Measurements from ENCODE around the gene MFSD1.

MFSD1 gene

GRCh38 chr3:158810823-158811724 is 9.2 kb downstream of the MFSD1 start:
- DNase-seq (ENCODE audit: low read depth in 2 of 2) = no peak

- no peak for DNase-seq (ENCODE audit: low read depth in 2 of 2)
These were observed 17.4 kb downstream of the MFSD1 start for GRCh38 chr3:158819282-158819681.

GRCh38 chr3:158820521-158820920 is 18.7 kb downstream of the MFSD1 start:
- DNase-seq (ENCODE audit: low read depth in 2 of 2) = no peak

- no peak for DNase-seq (ENCODE audit: low read depth in 2 of 2)
These were observed 20.0 kb downstream of the MFSD1 start for GRCh38 chr3:158821847-158822246.

GRCh38 chr3:158823426-158823825 is 21.6 kb downstream of the MFSD1 start:
- no peak for DNase-seq (ENCODE audit: low read depth in 2 of 2)

GRCh38 chr3:158827773-158828172 is 25.9 kb downstream of the MFSD1 start:
- DNase-seq (ENCODE audit: low read depth in 2 of 2) = no peak

- no peak for DNase-seq (ENCODE audit: low read depth in 2 of 2)
These were observed 28.5 kb downstream of the MFSD1 start for GRCh38 chr3:158830391-158830790.

- DNase-seq (ENCODE audit: low read depth in 2 of 2) = no peak
These were observed 30.0 kb downstream of the MFSD1 start for GRCh38 chr3:158831861-158832260.

- DNase-seq (ENCODE audit: low read depth in 2 of 2) = no peak
These were observed 33.8 kb downstream of the MFSD1 start for GRCh38 chr3:158835631-158836030.

- no peak for DNase-seq (ENCODE audit: low read depth in 2 of 2)
These were observed 34.5 kb downstream of the MFSD1 start for GRCh38 chr3:158836312-158836711.

- no peak for DNase-seq (ENCODE audit: low read depth in 2 of 2)
These were observed 35.4 kb downstream of the MFSD1 start for GRCh38 chr3:158837240-158837639.

GRCh38 chr3:158839966-158840365 is 38.1 kb downstream of the MFSD1 start:
- no peak for DNase-seq (ENCODE audit: low read depth in 2 of 2)

- DNase-seq (ENCODE audit: low read depth in 2 of 2) = no peak
These were observed 39.5 kb downstream of the MFSD1 start for GRCh38 chr3:158841387-158841786.

- DNase-seq (ENCODE audit: low read depth in 2 of 2) = no peak
These were observed 41.1 kb downstream of the MFSD1 start for GRCh38 chr3:158842976-158843375.

GRCh38 chr3:158845765-158846350 is 44.0 kb downstream of the MFSD1 start:
- no peak for DNase-seq (ENCODE audit: low read depth in 2 of 2)

- no peak for DNase-seq (ENCODE audit: low read depth in 2 of 2)
These were observed 45.1 kb downstream of the MFSD1 start for GRCh38 chr3:158846803-158847451.

GRCh38 chr3:158847452-158847821 is 45.6 kb downstream of the MFSD1 start:
- no peak for DNase-seq (ENCODE audit: low read depth in 2 of 2)

- DNase-seq (ENCODE audit: low read depth in 2 of 2) = no peak
These were observed 46.0 kb downstream of the MFSD1 start for GRCh38 chr3:158847885-158848284.

- no peak for DNase-seq (ENCODE audit: low read depth in 2 of 2)
These were observed 47.9 kb downstream of the MFSD1 start for GRCh38 chr3:158849757-158850156.

- no peak for DNase-seq (ENCODE audit: low read depth in 2 of 2)
These were observed 57.5 kb downstream of the MFSD1 start for GRCh38 chr3:158859362-158859761.

GRCh38 chr3:158863247-158863646 is 61.4 kb downstream of the MFSD1 start:
- DNase-seq (ENCODE audit: low read depth in 2 of 2) = no peak

- DNase-seq (ENCODE audit: low read depth in 2 of 2) = no peak
These were observed 62.6 kb downstream of the MFSD1 start for GRCh38 chr3:158864492-158864891.

GRCh38 chr3:158875700-158876099 is 73.8 kb downstream of the MFSD1 start:
- DNase-seq (ENCODE audit: low read depth in 2 of 2) = no peak
